HT-29 (cell line): ENCODE data around the gene PLEK. TPM values are rescaled to one million over a fixed set of nuclear protein-coding genes. Genes with fewer than 3 reads are reported as not detected.

Experiments
- DNase-seq: peaks from one replicate; pipeline ENCODE4 v3.0.0-alpha.2; 2015; ENCODE audit warnings: low spot score
- total RNA-seq: library from RNA; depleted of rRNA; stranded (reverse); fragments of >200 nt; shearing (Covaris generic); gene quantifications from 2 replicates; pipeline ENCODE4 v1.2.3, GENCODE V29; 2014

PLEK gene
- total RNA-seq, 1 experiment from 2014 or later, result not detected

DNA sequence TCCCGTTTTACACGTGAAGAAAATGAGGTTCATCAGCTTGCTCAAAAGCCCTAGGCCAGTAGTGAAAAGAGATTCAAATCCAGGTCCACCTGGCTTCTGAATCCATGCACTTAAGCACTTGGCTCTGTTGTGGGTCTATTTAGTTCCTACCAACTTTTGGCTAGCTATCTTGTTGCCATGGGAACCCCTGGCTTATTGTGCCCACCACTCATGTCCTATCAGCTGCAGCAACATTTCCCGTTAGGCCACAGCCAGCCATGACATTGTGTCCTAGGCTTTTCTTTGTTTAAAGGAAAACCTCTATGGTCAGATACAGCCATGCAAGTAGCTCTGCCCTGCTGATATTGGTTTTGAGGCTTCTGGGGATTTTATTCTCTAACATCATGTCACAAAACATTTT is 49.8 kb downstream of the PLEK start:
- no peak for DNase-seq

DNA sequence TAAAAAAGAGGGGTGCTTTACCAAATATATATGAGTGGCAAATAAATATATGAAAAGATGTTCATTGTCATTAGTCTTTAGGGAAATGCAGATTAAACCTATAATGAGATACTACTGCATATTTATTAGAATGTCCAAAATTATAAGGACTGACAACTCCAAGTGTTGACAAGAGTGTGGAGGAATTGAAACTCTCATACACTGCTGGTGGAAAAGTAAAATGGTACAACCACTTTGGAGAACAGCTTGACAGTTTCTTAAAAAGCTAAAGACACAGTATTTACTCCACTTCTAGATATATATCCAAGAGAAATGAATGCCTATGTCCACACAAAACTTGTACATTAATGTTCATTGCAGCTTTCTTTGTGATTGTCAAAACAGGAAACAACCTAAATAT is 50.4 kb downstream of the PLEK start:
- no peak for DNase-seq

DNA sequence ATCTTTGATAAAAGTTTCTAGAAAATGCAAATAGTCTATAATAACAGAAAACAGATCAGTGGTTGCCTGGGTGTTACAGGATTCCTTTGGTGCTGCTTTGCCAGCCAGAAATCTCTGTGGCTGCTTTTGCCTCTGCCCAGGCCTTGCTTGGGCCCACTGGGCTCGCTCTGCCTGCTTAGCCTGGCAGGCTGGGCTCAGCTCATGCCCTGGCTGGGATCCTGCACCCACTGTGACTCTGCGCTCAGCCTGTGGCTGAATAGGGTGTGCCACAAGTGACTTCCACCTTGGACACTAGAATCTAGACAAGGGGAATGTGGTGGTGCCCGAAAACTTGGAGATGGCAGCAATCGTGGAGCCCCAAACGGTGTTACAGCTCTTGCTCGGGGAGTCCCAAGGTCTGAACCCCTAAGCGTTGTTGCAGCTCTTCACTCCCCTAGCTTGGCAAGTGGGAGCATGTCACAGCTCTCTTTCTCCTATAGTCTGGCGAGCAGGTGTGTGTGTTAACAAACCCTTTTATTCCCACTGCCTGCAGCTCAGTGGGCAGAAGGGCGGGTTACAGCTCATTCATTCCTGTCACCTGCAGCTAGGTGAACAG is 51.1 kb downstream of the PLEK start:
- DNase-seq, result no peak

DNA sequence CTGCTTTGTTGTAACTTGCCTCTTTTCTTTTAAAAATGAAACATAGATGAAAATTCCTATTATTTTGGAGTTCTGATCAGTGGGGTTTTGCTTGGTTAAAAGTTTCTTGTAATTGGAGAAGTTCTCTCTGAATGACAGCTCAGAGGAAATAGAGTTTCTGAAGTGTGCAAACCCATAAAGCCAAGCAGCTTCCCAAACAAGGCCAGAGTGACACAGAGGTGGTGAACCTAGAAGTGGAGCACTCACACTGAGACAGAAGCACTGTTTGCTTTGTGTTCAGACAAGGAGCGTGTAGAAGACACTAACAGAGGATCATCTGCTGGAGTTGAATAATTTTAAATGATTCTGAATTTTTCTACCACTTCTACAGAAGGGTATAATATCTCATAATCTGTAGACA is 52.8 kb downstream of the PLEK start:
- DNase-seq, result no peak

DNA sequence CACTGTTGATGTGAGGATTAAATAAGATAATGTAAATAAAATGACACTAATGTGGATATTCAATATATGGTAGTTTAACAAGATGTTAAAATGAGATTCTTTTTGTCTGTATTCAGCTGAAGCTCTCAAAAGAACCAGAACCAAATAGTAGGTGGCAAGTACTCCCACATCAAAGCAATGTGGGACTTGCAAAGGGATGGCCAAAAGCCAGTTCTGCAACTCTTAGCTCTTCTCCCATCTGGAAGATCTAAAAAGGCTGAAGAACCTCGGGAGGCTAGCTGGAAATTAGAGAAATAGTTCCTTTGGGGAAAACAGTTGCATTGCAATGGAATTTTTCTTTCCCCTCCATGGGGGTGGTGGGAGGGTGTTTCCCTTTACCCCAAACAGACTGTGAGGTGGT is 53.3 kb downstream of the PLEK start:
- no peak for DNase-seq

DNA sequence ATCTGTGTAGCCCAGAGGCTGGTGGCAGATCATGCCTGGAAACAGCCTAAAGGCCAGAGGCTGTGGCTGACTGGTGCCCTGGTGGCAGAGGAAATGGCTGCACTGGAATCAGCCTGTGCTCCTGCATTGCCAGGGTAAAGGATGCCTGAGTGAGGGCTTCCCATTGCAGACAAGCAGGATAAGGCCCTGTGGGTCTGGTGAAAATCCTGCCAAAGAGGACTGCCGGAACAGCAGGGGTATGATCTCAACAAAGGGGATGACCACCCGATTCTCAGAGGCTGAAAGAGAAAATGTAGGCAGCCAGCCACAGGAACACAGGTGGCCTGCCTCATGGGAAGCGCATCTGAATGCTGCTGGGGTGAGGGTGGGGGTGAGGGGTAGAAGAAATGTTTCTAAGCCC is 53.8 kb downstream of the PLEK start:
- no peak for DNase-seq

DNA sequence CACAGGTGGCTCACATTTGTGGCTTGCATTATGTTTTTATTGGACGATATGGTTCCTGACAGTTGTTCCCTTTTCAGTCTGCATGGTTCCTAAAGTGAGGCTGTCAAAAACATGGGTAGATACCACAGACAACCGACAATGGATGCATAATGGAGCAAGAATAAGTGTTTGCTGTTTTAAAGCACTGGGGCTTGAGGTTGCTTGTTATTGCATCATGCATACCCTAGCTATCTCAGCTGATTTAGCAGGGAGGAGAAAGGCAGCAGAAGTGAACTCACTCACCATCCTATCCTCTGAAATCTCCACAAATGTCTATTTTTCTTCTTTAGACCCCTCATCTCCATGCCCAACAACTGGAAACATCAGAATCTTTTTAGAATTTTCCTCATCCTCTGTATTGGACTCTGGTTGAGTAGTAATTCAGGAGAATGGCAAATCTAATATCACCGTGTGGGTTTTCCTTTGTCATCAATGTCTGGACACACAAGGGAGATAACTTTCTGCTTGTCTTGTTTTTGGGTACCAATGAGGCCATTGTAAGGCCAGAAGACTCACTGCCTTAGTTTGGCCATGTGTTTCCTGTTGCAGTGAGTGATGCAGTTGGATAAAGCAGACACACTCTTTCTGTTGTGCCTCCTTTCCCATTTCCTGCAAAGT is 55.3 kb downstream of the PLEK start:
- DNase-seq, result no peak

DNA sequence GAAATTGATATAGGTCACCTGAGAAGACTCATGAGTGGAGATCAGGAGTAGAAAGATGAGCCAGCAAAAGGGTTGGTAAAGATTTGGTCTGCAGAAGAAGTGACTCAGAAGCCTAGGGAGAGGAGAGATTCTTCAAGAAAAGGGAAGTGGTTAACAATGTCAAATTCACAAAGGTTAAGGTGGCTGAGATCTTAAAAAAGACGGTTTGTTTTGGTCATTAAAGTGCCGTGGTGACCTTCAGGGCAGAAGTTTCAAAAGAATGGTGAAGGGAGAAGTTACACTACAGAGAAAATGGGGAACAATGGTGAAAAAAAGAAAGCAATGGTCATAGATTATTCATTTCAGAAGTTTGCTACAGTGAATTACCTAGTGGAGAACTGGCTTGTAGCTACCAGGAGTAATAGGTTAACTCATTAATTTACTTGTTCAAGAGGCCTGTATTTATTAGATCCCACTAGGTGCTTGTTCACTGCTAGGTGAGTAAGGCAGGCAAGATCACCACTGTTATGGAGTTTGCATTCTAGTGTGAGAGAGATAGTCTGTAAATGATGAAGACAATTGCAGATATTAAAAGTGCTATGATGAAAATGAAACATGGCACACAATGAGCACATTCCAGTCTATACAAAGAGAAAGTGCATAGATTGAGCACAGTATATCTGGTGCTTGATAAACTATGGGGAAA is 59.0 kb downstream of the PLEK start:
- no peak for DNase-seq

DNA sequence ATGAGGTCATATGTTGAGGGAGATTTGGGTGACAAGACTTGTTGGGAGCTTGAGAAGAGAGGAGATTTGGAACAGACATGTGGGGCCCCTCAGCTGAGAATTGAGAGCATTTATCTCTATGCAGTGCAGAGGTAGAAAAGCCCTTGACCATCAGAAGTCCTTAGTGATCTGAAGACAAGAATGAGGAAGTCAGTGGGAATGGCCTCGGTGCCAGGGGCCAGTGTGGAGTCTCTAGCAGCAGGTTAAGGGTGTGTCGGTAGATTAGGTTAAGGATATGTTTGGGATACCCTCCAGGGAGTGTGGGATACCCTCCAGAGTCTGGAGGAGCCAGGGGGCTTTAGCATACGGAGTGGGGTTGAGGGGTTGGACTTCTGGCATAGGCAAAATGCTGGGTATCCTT is 60.4 kb downstream of the PLEK start:
- DNase-seq, result no peak

DNA sequence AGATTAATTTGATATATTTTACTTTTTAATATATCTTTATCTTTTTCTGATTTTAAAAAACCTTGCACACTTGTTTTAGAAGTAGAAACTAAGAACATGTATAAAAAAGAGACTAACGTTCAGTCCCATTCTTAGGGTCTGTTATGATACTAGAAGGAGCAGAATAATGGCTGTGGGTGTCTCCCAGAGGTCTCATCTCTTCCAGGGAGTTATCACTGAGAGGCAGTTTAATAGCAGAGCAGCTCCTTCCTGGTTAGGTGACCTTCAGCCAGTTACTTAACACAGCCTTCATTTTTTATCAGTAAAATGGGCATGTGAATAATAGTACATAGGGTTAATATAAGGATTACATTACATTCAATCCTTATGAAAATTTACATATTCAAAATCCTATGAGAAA is 61.4 kb downstream of the PLEK start:
- no peak for DNase-seq

DNA sequence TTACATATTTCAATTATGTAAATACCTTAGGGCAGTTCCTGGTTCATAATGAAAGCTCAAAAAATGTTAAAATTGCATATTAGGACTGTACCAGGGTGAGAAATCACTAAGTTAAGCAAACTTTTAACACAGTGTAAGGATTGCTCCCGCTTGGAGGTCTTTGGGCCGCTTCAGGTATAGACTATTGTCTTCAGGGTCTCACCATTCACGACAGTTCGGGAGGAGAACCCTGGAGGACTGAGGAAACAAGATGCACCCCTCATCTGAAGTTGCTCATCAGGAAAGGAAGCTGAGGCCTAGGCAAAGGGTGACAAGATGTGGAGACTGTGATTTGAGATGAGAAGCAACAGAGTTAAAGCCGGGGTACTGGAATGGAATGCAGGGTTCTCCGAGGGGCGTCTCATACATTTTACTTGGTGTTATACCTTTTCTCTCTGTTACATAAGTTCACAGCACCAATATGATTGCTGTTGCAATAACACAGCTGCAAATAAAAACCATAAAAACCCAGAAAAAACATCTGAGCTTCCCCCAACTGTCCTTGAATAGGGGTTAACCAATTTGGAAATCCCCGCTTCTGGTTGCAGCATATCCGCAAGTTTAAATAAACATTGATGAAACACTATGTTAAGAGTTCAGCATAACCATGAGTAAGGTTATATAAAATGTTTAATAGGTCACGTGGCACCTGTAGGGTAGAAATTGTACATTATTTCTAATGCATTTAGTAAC is 61.9 kb downstream of the PLEK start:
- DNase-seq, result no peak

DNA sequence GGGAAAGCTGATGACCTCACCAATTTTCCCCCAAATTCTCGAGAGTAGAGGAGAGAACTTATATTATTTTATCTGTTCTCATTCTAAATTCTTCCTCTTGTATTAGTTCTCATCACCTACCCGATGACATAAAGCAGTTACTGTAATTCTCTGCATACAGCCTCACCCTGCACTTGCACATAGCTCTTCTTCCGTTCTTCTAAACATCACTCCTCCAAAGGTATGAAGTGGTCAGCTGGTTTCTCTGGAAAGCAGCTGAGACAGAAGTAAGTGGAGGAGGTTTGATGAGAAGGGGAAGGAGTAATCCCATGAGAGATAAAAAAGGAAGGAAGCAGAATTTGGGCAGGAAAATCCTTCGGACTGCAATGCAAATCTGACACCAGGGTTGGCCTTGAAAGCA is 63.0 kb downstream of the PLEK start:
- no peak for DNase-seq

DNA sequence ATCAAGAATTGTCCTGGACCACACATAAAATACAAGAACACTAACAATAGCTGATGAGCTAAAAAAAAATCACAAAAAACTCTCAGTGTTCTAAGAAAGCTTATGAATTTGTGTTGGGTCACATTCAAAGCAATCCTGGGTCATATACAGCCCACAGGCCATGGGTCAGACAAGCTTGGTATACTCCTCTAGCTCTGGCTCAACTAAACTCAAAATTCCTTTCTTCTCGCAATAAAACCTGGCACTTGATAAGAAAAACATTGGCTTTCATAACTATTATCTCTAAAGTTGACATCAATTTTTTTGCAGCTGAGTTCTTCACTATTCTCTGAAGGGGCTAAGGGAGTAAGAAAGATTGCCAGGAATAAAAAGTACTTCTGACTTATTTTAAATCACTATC is 63.7 kb downstream of the PLEK start:
- DNase-seq, result no peak

DNA sequence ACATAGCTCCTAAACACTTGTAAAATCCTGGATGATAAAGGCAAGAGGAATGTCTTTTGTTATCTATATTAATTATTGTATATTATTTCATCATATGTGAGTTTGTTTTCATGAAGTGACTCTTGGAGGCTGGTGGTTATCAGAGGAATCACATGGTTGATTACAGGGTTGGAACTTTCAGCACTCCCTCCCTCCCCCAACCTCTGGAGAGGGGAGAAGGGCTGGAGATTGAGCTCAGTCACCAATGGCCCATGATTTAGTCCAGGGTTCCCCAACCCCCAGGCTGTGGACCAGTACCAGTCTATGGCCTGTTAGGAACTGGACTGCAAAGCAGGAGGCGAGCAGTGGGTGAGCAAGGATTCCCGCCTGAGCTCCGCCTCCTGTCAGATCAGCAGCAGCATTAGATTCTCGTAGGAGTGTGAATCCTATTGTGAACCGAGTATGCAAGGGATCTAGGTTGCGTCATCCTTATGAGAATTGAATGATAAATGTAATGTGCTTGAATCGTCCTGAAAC is 64.3 kb downstream of the PLEK start:
- DNase-seq, result no peak

DNA sequence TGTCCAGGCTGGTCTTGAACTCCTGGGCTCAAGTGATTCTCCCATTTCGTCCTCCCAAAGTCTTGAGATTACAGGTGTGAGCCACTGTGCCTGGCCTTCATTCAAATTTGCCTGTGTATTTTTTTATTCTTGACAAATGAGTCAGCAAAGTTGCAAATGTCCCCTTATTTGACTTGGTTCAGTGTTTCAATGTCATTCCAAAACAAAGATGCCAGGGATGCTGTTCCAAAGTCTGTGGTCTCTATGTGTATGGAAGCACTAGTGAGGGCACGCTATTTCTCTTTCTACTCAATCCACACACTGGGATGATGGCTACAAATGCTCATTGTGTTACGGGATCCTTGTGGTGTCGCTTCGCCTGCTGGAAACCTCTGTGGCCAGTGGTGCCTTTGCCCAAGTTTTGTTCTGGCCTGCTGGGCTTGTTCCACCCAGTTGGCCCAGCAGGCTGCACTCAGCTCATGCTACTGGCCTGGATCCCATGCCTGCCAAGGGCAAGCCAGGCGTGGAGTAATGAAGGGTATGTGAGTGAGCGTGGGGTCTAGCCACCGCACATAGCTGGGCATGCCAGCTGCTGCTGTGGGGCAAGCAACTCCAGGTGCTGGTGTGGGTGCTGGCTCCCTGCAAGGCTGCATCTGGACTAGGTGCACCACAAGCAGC is 66.4 kb downstream of the PLEK start:
- DNase-seq, result no peak

DNA sequence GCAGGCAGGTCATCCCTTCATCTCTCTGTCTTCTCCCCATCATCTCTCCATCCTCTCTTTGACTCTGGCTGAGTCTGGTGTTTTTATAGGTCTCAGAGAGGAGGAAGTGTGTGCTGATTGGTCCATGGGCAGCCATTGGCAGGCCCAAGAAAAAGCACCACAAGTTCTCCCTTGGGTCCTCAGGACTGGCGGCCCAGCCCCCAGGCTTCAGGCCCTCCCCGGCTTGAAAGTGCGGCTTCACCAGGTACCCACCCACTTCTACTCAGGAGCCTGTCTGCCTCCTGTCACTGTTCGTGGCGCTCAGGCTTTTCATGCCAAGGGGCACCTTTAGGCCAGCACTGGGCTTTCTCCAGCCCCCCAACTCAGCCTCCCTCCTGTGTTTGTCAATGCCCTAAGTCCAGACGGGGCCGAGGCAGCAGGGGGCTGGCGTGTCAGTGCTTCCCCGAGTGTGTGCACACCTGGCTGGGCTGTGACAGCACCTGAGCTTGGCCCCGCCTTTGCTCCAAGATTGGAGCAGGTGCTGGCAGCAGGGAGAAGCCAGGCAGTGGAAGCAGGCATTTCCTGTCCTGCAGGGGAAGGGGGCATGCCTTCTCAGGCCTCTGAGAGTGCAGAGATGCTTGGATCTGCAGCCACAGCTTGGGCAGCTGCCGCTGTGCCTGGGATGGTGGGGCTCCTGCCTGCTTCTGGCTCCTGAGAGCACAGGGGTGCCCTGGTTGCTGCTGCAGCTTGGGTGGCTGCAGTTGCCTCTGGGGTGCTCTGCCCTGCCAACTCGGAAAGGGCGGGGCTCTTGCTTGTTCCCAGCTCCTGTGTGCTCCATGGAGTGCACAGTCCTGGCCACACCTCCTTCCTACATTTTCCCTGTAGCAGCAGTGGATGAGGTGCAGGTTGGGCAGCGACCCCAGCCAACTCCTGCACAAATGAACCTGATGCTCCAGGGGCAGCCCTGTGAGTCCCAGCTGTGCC is 67.9 kb downstream of the PLEK start:
- DNase-seq, result no peak

DNA sequence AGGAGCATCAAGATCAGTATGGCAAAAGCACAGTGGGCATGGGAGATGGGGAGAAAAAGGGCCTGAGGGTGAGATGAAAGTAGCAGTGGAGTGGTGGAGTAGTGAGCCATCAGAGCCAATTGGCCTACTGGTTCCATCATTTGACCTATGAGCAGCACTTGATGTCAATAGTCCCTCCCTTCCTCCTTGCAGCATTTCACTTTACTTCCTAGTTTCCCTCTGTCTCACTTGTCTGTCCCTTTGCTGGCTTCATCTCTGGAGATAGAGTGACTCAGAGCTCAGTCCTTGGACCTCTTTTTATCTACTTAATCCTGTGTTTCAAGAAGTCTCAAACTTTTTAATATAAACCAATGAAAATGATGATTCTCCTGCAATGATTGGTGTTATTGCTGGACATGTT is 69.9 kb downstream of the PLEK start:
- no peak for DNase-seq

DNA sequence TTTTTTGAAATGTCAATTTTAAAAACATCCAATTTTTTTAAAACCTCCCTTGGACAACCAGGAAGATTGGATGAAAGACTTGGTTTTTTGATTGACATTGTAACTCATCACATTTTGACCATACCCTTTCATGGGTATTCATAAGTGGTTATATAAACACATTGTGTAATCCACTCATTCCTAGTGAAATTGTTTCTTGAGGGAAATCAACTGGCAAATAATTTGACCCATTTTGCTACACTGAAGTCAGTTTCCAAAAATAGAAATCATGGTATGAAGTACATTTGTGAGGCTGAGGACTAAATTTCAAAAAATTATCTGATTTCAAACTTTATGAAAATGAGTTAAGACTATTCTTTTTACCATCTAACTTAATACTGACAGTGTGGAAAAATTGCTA is 70.5 kb downstream of the PLEK start:
- DNase-seq, result no peak

DNA sequence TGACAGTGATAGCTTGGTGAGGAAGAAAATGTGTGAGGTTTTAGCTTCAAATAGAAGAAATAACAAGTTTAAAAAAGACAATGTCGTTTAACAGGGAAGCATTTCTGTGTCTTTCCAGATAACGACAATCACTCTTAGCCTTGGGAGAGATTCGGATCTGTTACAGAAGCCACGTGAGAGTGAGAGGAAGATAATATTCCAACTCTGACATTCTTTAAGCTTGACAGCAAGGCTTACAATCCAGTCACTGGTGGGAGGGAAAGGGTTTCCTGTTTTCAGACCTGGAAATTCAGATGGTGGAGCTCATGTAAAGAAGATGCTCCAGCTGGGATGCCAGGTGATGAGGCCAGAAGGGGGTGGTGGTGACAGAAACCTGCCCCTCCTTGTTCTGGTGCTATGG is 71.2 kb downstream of the PLEK start:
- no peak for DNase-seq

DNA sequence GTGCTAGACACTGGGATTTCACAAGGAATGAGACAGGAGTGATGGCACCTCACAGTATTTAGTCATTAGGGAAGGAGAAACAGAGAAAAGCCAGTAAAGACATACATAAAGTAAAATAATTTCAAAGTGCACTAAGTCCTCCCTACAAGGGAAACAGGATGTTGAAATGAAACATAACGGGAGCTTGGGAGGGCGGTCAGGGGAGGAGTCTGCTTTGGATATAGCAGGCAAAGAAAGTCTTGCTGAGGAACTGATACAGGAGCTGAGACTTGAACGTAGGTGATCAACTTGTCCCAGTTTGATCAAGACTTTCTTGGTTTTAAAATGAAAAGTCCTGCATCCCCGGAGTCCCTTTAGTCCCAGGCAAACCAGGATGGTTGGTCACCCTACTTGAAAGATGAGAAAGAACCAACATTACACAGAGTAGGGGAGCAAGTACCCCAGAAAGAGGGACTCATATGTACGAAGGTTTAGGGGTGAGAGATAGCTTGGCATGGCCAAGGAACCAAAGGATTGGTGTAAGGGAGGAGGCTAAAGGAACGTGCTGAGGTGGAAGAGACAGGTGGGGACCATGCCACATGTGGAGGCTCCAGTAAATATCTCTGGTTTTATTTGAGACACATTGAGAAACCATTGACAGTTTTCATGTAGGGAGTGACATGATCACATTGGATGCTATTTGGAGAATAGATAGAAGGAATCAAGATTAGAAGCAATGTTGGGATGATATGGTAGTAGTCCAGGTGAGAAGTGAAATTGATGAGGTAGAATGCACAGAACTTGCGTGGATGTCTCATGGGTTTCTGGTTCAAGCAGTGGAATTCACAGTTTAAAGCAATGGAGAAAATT is 73.6 kb downstream of the PLEK start:
- DNase-seq, result no peak
